ENCODE data around the gene USP13. TPM values are rescaled to one million over a fixed set of nuclear protein-coding genes. Genes with fewer than 3 reads are reported as not detected.

USP13 gene
- total and polyA plus RNA-seq, 2 of the 4 experiments (the other 2 are of a cell fraction) = 9.2 to 18.1 TPM

DNA sequence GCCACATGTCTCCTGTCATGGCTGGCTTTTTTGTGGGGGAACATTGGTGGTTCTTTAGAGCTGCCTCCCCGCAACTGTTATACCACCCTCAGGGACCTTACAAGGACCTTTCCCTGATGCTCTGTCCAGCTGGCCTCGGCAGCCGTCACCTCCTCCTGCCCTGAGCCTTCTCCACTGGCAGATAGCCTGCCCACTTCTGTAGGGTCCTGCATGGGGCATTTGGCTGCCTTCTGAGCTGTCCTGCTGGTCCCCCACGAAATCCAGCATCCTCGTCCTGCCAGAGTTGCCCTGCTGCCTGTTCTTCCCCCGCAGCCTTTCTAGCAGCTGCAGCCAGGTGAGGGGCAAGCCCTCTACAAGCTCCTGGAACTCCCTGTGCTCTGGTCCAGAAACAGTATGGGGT, 86.2 kb downstream of the USP13 start:
- Histone ChIP-seq H2AK5ac (ENCODE audit: low read depth, low read length) (no peak overlapping the region), H2AFZ (replicated peaks; ENCODE audit: low read length, poor library complexity) (no peak overlapping the region), H3K79me1 (ENCODE audit: low read depth in 1 of 2, low read length in 2 of 2) (peaks cover 8 to 21% of the 10 kb centered on the region in 2 experiments), H4K91ac (ENCODE audit: insufficient read depth, low read depth, low read length) (no peak overlapping the region), H4K8ac (ENCODE audit: low read depth in 2 of 2, low read length in 2 of 2) (no peak overlapping the region), H3K36me3 (ENCODE audit: control insufficient read depth, insufficient read depth, low read length) (peaks cover 7% of the 10 kb centered on the region), H3K23ac (ENCODE audit: low read depth, low read length) (no peak overlapping the region), H2BK20ac (ENCODE audit: low read depth, low read length) (no peak overlapping the region), H3K4me3 (ENCODE audit: insufficient read depth, low read depth, low read length) (no peak overlapping the region), H3K9me3 (ENCODE audit: control insufficient read depth, insufficient read depth, low read length) (no peaks in the 10 kb centered on the region), H4K20me1 (ENCODE audit: insufficient read depth, low read length) (no peaks in the 10 kb centered on the region), H3K56ac (ENCODE audit: extremely low read depth, insufficient read depth, low read length) (no peak overlapping the region), H3K14ac (replicated peaks; ENCODE audit: low read depth, low read length) (no peak overlapping the region), H3K9ac (ENCODE audit: low read depth, low read length) (no peak overlapping the region), H3K9me1 (ENCODE audit: insufficient read depth, low read length) (no peaks in the 10 kb centered on the region), H2BK120ac (ENCODE audit: low read depth, low read length) (no peak overlapping the region), H3K18ac (ENCODE audit: low read depth, low read length) (no peak overlapping the region), H3K4me2 (ENCODE audit: low read depth, low read length) (no peak overlapping the region), H3K27me3 (ENCODE audit: control insufficient read depth, insufficient read depth, low read length) (no peaks in the 10 kb centered on the region), H3K4me1 (ENCODE audit: control insufficient read depth, insufficient read depth, low read length) (peaks cover 1% of the 10 kb centered on the region), H3K27ac (ENCODE audit: insufficient read depth, low read length) (no peak overlapping the region), H2BK5ac (ENCODE audit: low read depth, low read length, poor library complexity, severe bottlenecking) (no peak overlapping the region), H2AK9ac (replicated peaks; ENCODE audit: low read depth, low read length, poor library complexity) (no peak overlapping the region), H2BK15ac (ENCODE audit: low read depth, low read length) (no peak overlapping the region), H3K4ac (ENCODE audit: low read depth, low read length) (no peak overlapping the region), H4K5ac (ENCODE audit: low read depth, low read length) (no peak overlapping the region)
- intact Hi-C loops (cut with micrococcal nuclease) (no loop called here), dilution Hi-C loops (cut with HindIII; ENCODE audit: low sequenced_read_pairs, unreplicated experiment) (no loop called here), in situ Hi-C loops (cut with MboI; ENCODE audit: low sequenced_read_pairs) (no loop called here)
- DNase-seq = no peak
- ChIA-PET CTCF (no interaction called here), POLR2A (ENCODE audit: unreplicated experiment) (no interaction called here)
- BruUV-seq (replicated peaks) = no TSS peak
- WGBS, 2 experiments (ENCODE audit: extremely low coverage in 2 of 2, insufficient read length in 1 of 2) = 100% methylated on average over 4 of the region's 6 CpGs; no CpG with 5 or more reads in 1 of the 2 experiments
- TF ChIP-seq CHD1 (IDR thresholded peaks at IDR 0.05; ENCODE audit: low read depth, low read length) = no peak
- TF ChIP-seq, protein P1, sequence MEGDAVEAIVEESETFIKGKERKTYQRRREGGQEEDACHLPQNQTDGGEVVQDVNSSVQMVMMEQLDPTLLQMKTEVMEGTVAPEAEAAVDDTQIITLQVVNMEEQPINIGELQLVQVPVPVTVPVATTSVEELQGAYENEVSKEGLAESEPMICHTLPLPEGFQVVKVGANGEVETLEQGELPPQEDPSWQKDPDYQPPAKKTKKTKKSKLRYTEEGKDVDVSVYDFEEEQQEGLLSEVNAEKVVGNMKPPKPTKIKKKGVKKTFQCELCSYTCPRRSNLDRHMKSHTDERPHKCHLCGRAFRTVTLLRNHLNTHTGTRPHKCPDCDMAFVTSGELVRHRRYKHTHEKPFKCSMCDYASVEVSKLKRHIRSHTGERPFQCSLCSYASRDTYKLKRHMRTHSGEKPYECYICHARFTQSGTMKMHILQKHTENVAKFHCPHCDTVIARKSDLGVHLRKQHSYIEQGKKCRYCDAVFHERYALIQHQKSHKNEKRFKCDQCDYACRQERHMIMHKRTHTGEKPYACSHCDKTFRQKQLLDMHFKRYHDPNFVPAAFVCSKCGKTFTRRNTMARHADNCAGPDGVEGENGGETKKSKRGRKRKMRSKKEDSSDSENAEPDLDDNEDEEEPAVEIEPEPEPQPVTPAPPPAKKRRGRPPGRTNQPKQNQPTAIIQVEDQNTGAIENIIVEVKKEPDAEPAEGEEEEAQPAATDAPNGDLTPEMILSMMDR (conservative IDR thresholded peaks at IDR 0.05; ENCODE audit: low read depth, low read length) = no peak
- TF ChIP-seq POLR2A (IDR thresholded peaks at IDR 0.05; ENCODE audit: low read depth, low read length) = no peak
- TF ChIP-seq RFX5 (IDR thresholded peaks at IDR 0.05; ENCODE audit: low read depth, low read length) = no peak
- TF ChIP-seq, protein P2, sequence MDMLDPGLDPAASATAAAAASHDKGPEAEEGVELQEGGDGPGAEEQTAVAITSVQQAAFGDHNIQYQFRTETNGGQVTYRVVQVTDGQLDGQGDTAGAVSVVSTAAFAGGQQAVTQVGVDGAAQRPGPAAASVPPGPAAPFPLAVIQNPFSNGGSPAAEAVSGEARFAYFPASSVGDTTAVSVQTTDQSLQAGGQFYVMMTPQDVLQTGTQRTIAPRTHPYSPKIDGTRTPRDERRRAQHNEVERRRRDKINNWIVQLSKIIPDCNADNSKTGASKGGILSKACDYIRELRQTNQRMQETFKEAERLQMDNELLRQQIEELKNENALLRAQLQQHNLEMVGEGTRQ (IDR thresholded peaks at IDR 0.05; ENCODE audit: low read depth, low read length) = no peak
- TF ChIP-seq SMC3 (IDR thresholded peaks at IDR 0.05; ENCODE audit: low read depth, low read length) = no peak
- no peak for TF ChIP-seq RCOR1 (IDR thresholded peaks at IDR 0.05; ENCODE audit: insufficient replicate concordance, low read length)
- no peak for TF ChIP-seq NFE2L2 (IDR thresholded peaks at IDR 0.05; ENCODE audit: low read depth, low read length)
- TF ChIP-seq MAFK (IDR thresholded peaks at IDR 0.05; ENCODE audit: low read depth, low read length) = no peak
- TF ChIP-seq MXI1 (IDR thresholded peaks at IDR 0.05; ENCODE audit: borderline replicate concordance, low read depth, low read length) = no peak
- no peak for TF ChIP-seq CEBPB (IDR thresholded peaks at IDR 0.05; ENCODE audit: low read depth, low read length)
- no peak for TF ChIP-seq MAZ (IDR thresholded peaks at IDR 0.05; ENCODE audit: borderline replicate concordance, low read depth, low read length)
- no peak for TF ChIP-seq FOS (IDR thresholded peaks at IDR 0.05; ENCODE audit: low read depth, low read length)
- TF ChIP-seq BHLHE40 (IDR thresholded peaks at IDR 0.05; ENCODE audit: low read depth, low read length) = no peak
- TF ChIP-seq, protein P3, sequence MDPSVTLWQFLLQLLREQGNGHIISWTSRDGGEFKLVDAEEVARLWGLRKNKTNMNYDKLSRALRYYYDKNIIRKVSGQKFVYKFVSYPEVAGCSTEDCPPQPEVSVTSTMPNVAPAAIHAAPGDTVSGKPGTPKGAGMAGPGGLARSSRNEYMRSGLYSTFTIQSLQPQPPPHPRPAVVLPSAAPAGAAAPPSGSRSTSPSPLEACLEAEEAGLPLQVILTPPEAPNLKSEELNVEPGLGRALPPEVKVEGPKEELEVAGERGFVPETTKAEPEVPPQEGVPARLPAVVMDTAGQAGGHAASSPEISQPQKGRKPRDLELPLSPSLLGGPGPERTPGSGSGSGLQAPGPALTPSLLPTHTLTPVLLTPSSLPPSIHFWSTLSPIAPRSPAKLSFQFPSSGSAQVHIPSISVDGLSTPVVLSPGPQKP (IDR thresholded peaks at IDR 0.05; ENCODE audit: borderline replicate concordance, low read depth, low read length) = no peak
- no peak for TF ChIP-seq RAD21 (IDR thresholded peaks at IDR 0.05; ENCODE audit: low read length)
- ATAC-seq (ENCODE audit: low read depth) = no peak
